GM13976 (cell line): ENCODE data around the gene HM13.
A peak's percentile ranks its signal among the peaks of the same experiment; 100 is the strongest.

Source experiments
- DNase-seq: peaks from one replicate; pipeline ENCODE4 v3.0.0; 2012; ENCODE audit warnings: low spot score
- in situ Hi-C: fragments of 300-500 bp; cut with MboI; formaldehyde crosslinking; loops from one replicate; pipeline ENCODE4 v1.12.0; 2022; ENCODE audit warnings: low sequenced_read_pairs, mixed read lengths, inconsistent platforms; ENCODE audit not compliant: unreplicated experiment
- TF ChIP-seq, protein P1 (sequence below): IDR thresholded peaks from 2 replicates; pipeline ENCODE4 v1.5.1; 2012; ENCODE audit warnings: borderline replicate concordance, mild to moderate bottlenecking; ENCODE audit not compliant: insufficient read depth; ENCODE audit errors: extremely low read depth, missing control alignments, control extremely low read depth

HM13 gene

DNA sequence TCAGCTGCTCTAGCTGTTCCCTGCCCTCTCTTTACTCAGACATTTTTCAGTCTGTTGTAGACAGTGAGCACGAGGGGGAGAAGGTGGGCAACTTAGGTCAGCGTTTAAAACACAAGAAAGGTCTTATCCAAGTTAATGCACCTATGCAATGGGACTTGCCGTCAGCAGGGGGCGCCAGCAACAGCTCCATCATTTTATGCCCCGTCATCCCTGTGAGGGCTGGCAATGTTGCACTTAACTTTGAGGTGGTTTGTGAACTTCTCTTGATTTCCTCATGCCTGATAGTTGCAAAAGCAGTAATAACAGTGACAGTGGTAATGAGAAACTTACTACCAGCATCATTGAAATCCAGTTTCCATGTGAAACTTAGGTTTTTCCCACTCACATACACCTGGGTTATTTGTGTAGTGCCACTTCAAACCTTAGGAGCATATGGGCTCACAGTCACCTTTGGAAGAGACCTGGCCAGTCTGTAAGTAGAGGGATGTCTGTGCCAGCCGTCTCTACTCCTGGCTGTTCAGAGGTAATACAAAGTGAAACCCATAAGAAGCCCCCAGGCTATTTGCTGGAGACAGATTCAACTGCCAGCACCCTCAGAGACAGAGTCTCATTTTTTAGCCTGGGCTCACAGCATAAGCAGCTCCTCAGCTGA lies 46.0 kb downstream of the HM13 start:
- in situ Hi-C loops = no loop called here

DNA sequence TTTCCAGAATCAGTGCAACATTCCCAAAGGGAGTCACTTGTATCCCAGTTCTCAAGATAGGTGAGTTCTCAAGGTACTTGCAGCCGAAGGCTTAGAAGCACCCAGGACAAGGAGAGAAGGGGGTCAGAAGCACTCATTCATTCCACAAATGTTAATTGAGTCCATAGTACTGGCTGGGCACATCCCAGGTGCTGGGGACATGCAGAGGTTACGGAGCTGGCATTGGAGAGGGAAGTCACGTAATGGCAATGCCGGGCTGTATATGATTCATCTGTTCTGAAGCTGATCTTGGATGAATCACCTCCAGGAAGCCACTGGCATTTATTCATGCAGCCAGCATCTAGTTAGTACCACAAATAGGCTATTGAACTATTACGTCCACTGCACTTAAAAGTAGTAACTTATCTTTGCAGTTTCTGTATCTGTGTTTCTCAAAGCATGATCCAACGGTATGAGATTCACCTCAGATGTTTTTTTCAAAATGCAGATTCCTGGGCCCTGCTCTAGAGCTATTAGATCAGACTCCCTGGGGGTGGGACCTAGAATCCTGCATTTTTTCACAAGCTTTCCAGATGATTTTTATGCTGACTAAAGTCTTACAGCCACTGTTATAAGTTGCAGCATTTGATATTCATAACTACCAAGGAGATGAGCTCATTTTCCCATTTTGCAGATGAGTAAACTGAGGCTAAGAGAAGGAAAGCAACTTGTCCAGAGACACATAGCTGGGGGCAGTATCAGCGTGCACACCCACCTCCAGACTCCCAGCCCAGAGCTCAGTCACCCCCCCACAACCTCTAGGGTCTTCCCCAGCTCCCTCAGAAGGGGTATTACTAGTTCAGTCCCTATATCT lies 46.7 kb downstream of the HM13 start:
- TF ChIP-seq, protein P1, sequence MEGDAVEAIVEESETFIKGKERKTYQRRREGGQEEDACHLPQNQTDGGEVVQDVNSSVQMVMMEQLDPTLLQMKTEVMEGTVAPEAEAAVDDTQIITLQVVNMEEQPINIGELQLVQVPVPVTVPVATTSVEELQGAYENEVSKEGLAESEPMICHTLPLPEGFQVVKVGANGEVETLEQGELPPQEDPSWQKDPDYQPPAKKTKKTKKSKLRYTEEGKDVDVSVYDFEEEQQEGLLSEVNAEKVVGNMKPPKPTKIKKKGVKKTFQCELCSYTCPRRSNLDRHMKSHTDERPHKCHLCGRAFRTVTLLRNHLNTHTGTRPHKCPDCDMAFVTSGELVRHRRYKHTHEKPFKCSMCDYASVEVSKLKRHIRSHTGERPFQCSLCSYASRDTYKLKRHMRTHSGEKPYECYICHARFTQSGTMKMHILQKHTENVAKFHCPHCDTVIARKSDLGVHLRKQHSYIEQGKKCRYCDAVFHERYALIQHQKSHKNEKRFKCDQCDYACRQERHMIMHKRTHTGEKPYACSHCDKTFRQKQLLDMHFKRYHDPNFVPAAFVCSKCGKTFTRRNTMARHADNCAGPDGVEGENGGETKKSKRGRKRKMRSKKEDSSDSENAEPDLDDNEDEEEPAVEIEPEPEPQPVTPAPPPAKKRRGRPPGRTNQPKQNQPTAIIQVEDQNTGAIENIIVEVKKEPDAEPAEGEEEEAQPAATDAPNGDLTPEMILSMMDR = no peak
- no peak for DNase-seq
- in situ Hi-C loops = no loop called here

More for the DNA sequence above, 46.0 kb downstream of the HM13 start:
- DNase-seq = peak; percentile 71
- TF ChIP-seq, protein P1 = peak; percentile 90

DNA sequence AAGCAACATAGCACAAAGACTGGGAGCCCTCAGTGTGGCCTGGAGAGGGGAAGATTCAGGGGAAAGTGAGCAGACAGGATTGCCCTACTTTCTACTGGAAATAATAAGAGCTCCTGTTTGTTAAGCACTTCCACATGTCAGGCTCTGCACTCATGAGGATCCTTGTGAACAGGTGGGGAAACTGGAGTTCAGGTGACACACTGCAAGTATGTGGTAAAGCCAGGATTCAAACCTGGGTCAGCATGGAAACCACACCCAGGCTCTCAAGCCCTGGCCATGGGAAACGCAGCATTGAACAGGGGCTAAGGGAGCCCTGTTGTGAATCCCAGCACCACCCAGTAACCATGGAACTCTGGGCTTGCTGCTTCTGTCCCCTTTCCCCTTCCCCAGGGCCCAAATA lies 48.0 kb downstream of the HM13 start:
- TF ChIP-seq, protein P1 = no peak
- DNase-seq = no peak
- in situ Hi-C loops = no loop called here

DNA sequence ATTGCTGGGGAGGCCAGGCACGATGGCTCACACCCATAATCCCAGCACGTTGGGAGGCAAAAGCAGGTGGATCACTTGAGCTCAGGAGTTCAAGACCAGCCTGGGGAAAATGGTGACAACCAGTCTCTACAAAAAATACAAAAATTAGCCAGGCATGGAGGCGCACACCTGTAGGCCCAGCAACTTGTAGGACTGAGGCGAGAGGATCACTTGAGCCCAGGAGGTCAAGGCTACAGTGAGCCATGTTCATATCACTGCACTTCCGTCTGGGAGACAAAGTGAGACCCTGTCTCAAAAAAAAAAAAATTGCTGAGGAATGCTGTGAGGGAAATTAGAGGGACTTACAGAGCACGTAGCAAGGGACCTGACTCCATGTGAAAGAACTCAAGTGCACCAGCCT lies 50.0 kb downstream of the HM13 start:
- no peak for DNase-seq

DNA sequence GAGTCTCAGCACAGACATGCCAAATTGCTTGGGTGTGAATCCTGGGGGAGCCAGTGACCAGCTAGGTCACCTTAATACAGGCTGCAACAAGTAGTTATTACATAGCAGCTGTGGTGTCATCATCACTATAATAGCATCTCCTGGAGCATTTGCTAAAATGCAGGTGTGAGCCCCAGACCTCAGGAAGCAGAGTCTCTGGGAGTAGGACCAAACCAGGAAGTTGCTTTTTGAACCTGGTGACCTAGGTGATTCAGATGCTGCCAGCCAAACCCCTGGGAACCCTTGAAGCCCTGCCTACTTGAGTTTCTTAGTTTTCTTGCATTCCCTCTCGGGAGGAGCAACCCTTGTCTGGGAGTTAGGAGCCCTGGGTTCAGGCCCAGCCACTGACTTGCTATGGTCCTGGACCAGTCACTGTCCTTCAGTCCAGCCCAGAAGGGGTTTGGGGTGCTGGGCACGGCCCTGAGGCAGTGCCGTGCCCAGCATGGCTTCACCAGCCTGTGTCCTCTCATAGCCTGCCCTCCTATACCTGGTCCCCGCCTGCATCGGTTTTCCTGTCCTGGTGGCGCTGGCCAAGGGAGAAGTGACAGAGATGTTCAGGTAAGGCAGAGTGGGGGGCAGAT lies 51.6 kb downstream of the HM13 start:
- in situ Hi-C loops = loop anchor here (5.0 kb wide), 1 partner anchor 46 kb away; no protein-coding TSS in a partner anchor
- no peak for DNase-seq
- TF ChIP-seq, protein P1 = no peak

More for the DNA sequence above, 50.0 kb downstream of the HM13 start:
- in situ Hi-C loops = no loop called here
- TF ChIP-seq, protein P1 = no peak

DNA sequence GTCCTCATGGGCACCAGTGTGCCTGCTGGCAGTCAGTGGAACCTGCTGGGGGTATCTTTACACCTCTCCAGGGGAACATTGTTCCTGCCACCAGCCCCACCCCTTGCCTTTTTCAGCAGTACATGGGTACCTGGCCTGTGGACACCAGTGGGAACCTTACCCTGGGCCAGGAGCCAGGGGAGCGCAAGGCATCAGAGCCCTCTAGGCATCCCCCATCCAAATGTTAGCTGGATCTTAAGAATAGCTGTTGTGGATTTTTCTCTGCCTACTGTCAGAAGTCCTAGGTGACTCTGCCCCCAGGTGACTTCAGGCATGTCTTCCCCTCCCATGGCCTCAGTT lies 52.0 kb downstream of the HM13 start:
- TF ChIP-seq, protein P1 = no peak
- no peak for DNase-seq
- in situ Hi-C loops = loop anchor here (5.0 kb wide), 1 partner anchor 46 kb away; no protein-coding TSS in a partner anchor
